ENCODE measurements around the gene GPR139.

Gene GPR139

GRCh38 chr16:20051611-20052010 lies 22.1 kb downstream of the GPR139 start:
- DNase-seq: no peak

- no peak for DNase-seq
These were observed 22.5 kb downstream of the GPR139 start for GRCh38 chr16:20051147-20051546.

- DNase-seq: no peak
These were observed 23.9 kb downstream of the GPR139 start for GRCh38 chr16:20049831-20050230.

GRCh38 chr16:20045886-20046285 lies 27.8 kb downstream of the GPR139 start:
- DNase-seq: no peak

GRCh38 chr16:20042848-20043247 lies 30.8 kb downstream of the GPR139 start:
- DNase-seq: no peak

- no peak for DNase-seq
These were observed 31.6 kb downstream of the GPR139 start for GRCh38 chr16:20041924-20042596.

- no peak for DNase-seq
These were observed 33.7 kb downstream of the GPR139 start for GRCh38 chr16:20040011-20040410.

- DNase-seq: no peak
These were observed 44.1 kb downstream of the GPR139 start for GRCh38 chr16:20029611-20030010.

- DNase-seq: no peak
These were observed 47.2 kb downstream of the GPR139 start for GRCh38 chr16:20026361-20027072.

- no peak for DNase-seq
These were observed 50.5 kb downstream of the GPR139 start for GRCh38 chr16:20023190-20023589.

- DNase-seq: no peak
These were observed 52.7 kb downstream of the GPR139 start for GRCh38 chr16:20020976-20021375.

- DNase-seq: no peak
These were observed 53.6 kb downstream of the GPR139 start for GRCh38 chr16:20020083-20020482.

- no peak for DNase-seq
These were observed 57.5 kb downstream of the GPR139 start for GRCh38 chr16:20016234-20016633.

GRCh38 chr16:20004931-20005330 lies 68.8 kb downstream of the GPR139 start:
- DNase-seq: no peak

- DNase-seq: no peak
These were observed 70.8 kb downstream of the GPR139 start for GRCh38 chr16:20002936-20003335.

- no peak for DNase-seq
These were observed 71.6 kb downstream of the GPR139 start for GRCh38 chr16:20001856-20002707.

GRCh38 chr16:19997734-19998133 lies 76.0 kb downstream of the GPR139 start:
- no peak for DNase-seq

- no peak for DNase-seq
These were observed 76.4 kb downstream of the GPR139 start for GRCh38 chr16:19997264-19997663.

- no peak for DNase-seq
These were observed 79.1 kb downstream of the GPR139 start for GRCh38 chr16:19994466-19995170.

GRCh38 chr16:19991614-19992013 lies 82.1 kb downstream of the GPR139 start:
- DNase-seq: no peak

- DNase-seq: no peak
These were observed 89.6 kb downstream of the GPR139 start for GRCh38 chr16:19984135-19984534.

Measured in central memory CD4-positive, alpha-beta T cell (primary cell).